IMR-90 (cell line): ENCODE data around the gene ENPP3.

Source experiments
- CTCF ChIP-seq: conservative IDR thresholded peaks from 2 replicates; pipeline ENCODE4 v1.5.1; 2012; ENCODE audit warnings: mild to moderate bottlenecking, low read depth, low read length, improper control_type of control experiment
- FOS ChIP-seq: fragments of 150-350 bp; IDR thresholded peaks from 2 replicates; pipeline ENCODE4 v1.6.1; 2016; ENCODE audit warnings: low read depth, low read length
- POLR2A ChIP-seq: IDR thresholded peaks from 2 replicates; pipeline ENCODE4 v1.6.1; 2012; ENCODE audit warnings: mild to moderate bottlenecking, low read depth, low read length
- RAD21 ChIP-seq: IDR thresholded peaks from 2 replicates; pipeline ENCODE4 v1.6.1; 2012; ENCODE audit warnings: low read length, improper control_type of control experiment

GRCh38 chr6:131721161-131721560 is 84.1 kb downstream of the ENPP3 start:
- TF ChIP-seq CTCF (no peak), POLR2A (no peak), RAD21 (no peak), FOS (no peak)
